GM18873 (cell line): ENCODE data around the gene SLC30A5.
A peak's percentile ranks its signal among the peaks of the same experiment; 100 is the strongest.
"Not testable (repeated sequence)": the region's sequence is repeated elsewhere in the genome, so short reads cannot be mapped to it uniquely, and the experiment has no call there.

Experiments
- ATAC-seq: cut with Tn5 transposase; IDR thresholded peaks from one replicate; pipeline ENCODE4 v1.9.1; 2021; ENCODE audit warnings: mild to moderate bottlenecking, moderate library complexity, moderate number of reproducible peaks; ENCODE audit not compliant: unreplicated experiment, low FRiP score

Gene SLC30A5

DNA sequence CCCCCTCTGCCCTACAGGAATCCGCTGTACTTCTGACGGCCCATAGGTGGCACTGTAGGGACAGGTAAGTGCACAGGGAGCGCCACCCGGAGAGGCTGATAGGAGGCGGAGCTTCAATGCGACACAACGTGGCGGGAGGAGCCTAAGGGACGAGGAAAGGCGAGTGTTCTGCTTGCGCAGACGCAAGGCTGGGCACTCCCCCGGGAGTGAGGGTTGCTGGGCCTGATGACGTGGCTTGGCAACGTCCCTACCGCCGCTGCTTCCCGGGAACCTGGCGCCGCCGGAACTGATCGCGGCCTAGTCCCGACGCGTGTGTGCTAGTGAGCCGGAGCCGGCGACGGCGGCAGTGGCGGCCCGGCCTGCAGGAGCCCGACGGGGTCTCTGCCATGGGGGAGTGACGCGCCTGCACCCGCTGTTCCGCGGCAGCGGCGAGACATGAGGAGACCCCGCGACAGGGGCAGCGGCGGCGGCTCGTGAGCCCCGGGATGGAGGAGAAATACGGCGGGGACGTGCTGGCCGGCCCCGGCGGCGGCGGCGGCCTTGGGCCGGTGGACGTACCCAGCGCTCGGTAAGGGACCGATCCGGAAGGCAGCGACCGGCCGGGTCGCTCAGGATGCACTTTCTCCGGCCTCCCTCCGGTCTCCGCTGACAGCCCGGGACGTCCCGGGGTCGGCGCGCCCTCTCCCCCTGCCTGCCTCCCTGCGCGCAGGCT, at the start of gene SLC30A5:
Gene SLC30A5, plus strand, starts transcription at position 244 of the 712 bp plus-strand sequence. Its CDS starts 242 bp downstream, at position 486.
- ATAC-seq = peak; percentile 99

DNA sequence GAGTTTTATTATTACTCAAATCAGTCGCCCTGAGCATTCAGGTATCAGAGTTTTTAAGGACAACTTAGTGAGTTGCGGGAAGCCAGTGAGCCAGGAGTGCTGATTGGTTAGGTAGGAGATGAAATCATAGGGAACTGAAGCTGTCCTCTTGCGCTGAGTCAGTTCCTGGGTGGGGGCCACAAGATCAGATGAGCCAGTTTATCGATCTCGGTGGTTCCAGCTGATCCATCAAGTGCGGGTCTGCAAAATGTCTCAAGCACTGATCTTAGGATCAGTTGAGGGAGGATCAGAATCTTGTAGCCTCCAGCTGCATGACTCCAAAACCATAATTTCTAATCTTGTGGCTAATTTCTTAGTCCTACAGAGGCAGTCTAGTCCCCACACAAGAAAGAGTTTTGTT, 48.6 kb upstream of the SLC30A5 start:
- ATAC-seq = not testable (repeated sequence)

DNA sequence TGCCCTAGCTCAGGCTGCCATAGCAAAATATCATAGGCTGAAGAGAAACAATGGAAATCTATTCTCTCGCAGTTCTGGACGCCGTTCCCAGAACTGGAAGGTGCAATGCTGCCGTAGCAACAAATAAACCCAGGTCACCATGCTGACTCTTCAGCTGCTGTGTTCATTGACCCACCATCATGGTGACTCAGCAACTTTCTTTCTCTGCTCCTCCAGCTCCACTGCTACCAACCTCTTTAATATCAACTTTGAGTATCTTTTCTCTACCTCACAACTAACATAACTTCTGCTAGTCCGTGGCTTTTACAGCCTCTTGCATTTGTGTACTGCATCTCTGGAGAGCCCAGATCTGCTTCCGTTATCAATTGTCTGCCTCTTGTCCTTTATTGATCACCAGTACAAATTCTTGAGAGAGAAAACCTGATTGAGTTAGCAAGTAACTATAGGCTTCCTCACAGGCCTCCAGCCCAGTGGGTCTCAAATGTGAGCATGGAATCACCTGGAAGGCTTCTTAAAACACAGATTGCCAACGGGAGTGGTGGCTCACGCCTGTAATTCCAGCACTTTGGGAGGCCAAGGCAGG, 47.3 kb upstream of the SLC30A5 start:
- no peak for ATAC-seq

DNA sequence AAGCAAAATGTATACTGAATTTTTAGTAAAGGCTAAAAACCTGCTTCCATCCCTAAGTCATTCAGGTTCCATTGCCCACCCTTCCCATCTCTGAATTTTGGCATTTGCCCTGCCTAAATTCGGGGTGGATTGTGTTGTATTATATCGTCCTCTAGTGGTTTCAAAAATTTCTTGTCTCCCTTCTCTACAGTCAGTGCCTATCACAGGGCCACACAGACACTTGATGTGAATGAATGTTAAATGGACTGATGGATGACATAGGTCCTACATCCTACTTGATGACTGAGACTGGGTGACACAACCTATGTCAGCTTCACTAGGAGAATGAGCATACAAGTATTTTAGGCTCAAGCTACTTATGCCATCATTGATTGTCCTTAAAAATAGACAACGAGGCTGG, 45.6 kb upstream of the SLC30A5 start:
- ATAC-seq = no peak

DNA sequence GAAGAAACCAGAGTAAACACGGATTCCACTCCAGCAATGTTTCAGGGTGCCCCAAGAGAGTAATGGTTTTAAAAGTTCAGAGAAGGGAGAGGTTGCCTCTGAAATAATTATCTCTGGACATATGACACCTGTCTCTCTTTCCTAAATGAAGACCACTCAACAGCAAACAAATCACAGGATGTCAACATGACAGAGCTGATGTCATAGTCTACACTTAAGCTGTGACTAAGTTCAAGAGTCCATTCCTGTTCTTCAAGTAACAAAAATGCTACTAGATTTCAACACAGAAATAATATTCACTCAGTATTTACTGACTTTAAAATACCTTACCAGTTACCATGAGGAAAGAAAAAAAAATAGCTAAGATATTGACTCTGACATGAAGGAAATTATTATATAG, 44.7 kb upstream of the SLC30A5 start:
- no peak for ATAC-seq

DNA sequence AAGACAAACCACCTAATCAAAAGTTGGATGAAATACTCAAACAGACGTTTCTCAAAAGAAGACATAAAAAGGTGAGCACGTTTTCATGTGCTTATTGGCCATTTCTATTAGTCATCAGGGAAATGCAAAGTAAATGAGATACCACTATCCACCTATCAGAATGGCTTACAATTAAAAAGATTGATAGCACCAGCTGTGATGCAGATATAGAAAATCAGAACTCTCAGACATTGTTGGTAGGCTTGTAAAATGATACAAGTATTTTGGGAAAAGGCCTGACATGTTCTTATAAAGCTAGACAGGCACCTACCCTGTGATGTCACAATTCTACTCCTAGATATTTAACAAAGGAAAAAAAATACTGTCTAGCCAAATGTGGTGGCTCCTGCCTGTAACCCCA, 44.0 kb upstream of the SLC30A5 start:
- no peak for ATAC-seq

DNA sequence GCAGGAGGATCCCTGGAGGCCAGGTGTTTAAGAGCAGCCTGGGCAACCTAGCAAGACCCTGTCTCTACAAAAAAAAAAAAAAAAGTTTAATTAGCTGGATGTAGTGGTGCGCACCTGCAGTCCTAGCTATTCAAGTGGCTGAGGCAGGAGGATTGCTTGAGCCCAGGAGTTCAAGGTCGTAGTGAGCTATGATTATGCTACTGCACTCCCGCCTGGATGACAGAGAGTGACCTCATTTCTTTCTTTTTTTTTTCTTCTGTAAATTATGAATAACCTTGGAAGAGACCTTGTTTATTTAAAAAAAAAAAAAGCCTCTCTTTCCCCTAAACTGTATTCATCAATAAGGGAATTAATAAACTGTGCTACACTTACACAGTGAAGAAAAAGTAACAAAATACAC, 43.6 kb upstream of the SLC30A5 start:
- no peak for ATAC-seq

DNA sequence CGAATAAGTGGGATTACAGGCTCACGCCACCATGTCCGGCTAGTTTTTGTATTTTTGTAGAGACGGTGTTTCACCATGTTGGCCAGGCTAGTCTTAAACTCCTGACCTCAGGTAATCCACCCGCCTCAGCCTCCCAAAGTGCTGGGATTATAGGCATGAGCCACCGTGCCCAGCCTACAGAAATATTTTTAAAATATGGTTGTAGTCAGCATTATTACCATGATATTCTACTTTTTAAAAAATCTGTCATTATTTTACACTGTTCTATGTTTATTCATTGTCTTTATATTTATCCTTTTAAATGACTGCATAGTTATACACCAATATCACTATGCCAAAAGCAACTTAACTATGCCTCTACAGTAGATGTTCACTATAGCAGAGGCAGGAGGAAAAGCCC, 41.6 kb upstream of the SLC30A5 start:
- ATAC-seq = no peak

DNA sequence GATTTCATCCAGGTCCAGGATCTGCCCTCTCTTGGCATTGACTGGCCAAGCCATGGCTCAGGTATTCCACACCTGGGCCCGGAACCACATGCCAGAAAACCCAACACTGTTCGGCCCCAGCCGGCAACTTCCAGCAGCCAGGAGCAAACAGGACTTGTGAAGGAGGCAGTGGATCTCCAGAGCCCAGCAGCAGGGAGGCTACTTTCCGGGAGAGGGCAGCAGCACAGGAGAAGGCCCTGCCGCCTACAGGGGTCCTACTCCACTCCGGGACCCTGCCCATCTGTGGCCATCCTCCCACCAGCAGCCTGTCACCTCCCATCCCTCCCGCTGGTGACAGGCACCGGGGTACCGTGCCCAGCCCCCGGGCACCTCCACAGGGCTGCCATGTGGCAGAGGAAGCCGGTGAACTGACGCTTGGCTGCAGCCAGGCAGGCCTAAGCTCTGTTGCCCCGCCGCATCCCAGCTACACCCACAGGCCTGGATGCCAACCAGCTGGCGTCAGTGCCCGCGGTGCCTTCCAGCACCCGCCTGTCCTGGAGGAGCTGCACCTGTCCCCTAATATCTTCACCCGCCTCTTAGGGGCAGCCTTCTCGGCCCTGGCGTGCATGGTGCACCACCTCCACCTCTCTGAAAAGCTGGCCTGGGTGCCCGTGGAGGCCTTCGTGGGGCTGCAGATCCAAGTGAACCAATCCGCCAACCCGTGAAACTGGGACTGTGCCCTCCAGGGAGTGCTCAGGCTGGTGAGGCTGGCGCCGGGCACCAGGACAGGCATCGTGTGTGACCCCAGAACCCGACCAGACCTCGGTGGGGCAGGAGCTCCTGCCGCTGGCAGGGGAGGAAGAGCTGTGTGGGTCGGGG, 18.9 kb upstream of the SLC30A5 start:
- ATAC-seq = no peak

DNA sequence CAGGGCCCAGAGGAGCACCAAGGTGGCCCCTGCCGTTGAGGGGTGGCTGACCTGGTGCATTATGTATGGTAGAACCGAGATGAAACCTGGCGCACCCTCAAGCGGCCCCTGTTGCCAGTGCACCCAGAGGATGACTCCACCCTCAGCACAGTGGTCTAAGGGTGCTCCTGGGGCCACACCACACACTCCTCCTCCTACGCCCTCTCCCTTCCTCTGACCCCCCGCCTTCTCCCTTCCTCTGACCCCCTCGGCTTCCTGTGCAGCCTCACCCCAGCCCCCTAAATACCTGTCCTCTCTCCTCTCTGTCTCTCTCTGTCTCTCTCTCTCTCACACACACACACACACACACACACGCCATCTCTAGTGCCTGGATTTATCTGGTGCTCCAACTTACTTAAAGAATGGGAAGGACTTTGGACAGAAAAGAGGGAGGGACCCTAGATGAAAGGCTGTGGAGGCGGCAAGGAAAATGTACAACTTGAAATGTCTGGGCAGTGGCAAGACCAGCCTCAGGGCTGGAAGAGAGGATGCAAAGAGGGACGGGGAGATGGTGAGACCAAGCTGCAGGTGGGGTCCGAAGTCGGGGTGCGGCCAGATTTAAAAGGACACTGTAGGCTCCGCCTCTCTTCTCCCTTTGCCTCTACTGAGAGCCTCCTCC, 18.2 kb upstream of the SLC30A5 start:
- ATAC-seq = no peak

DNA sequence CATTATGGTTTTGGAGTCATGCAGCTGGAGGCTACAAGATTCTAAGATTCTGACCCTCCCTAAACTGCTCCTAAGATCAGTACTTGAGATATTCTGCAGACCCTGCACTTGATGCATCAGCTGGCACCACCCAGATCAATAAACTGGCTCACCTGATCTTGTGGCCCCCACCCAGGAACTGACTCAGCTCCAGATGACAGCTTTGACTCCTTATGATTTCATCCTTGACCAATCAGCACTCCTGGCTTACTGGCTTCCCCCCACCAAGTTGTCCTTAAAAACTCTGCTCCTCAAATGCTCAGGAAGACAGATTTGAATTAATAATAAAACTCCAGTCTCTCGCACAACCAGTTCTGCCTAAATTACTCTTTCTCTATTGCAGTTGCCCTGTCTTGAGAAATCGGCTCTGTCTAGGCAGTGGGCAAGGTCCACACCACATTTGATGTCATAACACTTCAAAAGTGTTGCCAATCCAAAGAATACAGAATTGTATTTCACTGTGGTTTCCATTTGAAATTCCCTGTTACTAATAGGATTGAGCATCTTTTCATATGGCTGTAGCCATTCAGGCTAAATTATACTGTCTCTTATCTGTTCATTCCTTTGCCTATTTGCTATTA, 14.8 kb upstream of the SLC30A5 start:
- ATAC-seq = no peak

DNA sequence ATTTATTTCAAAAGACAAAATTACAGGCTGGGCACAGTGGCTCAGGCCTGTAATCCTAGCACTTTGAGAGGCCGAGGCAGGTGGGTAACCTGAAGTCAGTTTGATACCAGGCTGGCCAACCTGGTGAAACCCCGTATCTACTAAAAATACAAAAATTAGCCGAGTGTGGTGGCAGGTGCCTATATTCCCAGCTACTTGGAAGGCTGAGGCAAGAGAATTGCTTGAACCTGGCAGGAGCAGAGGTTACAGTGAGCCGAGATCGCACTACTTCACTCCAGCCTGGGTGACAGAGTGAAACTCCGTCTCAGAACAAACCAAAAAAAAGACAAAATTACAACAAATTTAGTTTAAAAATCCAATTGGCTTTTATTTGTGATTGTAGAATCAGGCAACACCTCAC, 14.3 kb upstream of the SLC30A5 start:
- no peak for ATAC-seq

DNA sequence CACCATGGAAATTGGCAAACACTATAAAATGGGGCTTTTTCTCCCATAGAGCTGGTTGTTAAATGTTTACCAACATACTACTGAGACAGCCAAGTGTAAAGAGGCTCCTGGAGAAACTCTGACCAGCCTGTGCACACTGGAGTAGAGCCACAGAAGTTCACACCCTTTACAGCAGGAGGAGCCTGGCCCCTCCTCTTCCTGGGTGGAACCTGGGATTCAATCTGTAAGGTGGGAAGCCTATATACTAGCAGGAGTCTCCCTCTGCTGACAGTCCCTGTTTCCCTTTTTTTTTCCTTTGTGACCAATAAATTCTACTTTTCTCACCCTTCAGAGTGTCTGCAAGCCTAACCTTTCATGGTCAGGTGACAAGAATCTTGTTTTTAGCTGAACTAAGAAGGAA, 10.4 kb upstream of the SLC30A5 start:
- ATAC-seq = no peak

DNA sequence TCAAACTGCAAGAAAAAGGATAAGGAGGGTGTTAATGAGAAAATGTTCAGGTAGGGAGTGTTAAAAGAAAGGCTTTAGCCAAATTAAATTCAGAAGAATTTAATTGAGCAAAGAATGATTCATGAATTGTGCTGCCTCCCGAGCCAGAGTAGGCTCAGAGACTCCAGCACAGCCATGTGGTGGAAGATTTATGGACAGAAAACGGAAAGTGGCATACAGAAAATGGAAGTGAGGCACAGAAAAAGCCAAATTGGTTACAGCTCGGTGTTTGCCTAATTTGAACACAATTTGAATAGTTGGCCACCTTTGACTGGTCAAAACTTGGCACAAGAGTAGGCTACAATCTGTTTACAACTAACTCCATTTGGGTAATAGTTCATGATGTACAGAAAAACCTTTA, 9.6 kb upstream of the SLC30A5 start:
- ATAC-seq = no peak

DNA sequence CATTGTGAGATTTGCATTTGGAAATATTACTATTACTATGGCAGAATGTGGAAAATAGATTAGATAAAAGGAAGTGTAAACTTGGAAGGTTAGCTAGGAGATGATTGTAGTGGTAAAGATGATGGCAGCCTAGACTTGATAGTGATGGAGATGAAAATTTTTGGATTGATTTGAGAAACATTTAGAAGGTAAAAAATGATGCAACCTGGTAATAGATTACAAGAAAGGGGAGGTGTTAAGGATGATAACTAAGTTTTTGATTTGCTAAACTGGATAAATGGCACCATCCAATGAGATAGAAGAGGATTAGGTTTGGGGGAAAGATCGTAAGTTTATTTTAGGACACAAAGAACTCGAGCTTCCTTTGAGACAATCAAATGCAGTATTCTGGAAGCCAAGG, 8.9 kb upstream of the SLC30A5 start:
- ATAC-seq = no peak

DNA sequence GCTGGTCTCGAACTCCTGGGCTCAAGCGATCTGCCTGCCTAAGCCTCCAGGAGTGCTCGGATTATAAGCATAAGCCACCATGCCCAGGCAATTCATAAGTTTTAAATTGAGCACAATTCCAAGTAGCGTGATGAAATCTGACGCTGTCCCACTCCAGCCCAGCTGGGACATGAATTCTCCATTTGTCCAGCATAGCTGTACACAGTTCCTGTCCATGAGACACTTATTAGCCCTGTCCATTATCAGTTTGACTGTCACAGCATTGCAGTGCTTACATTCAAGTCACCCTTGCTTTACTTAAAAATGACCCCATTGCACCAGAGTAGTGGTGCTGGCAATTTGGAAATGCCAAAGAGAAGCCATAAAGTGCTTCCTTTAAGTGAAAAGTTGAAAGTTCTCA, 7.6 kb upstream of the SLC30A5 start:
- no peak for ATAC-seq

DNA sequence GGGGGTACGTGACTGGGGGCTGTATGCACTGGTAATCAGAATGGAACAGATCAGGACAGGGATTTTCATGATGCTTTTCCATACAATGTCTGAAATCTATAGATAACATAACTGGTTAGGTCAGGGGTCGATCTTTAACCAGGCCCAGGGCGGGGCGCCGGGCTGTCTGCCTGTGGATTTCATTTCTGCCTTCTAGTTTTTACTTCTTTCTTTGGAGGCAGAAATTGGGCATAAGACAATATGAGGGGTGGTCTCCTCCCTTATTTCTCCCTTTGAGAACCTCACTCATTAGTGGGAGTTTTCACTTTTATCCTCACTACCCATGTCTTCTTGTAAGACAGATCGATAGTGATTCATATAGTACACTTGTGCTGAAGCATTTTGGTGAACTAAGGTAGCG, 5.8 kb upstream of the SLC30A5 start:
- ATAC-seq = not testable (repeated sequence)

DNA sequence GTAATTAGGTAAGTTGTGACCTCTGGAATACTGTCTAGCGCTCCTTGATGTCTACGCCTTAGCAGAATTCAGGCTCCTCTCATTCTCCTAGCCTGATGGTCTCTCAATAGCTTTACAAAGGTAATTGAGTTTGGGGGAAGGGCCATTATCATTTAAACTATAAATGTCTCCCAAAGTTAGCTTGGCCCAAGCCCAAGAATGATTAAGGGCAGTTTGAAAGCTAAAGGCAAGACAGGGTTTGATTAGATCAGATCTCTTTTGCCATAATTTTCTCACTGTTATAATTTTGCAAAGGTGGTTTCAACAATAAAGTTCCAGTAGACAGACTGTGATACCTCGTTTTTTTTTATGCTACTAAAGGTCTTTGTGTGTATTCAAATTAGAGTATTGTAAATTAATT, 3.7 kb upstream of the SLC30A5 start:
- ATAC-seq = no peak

DNA sequence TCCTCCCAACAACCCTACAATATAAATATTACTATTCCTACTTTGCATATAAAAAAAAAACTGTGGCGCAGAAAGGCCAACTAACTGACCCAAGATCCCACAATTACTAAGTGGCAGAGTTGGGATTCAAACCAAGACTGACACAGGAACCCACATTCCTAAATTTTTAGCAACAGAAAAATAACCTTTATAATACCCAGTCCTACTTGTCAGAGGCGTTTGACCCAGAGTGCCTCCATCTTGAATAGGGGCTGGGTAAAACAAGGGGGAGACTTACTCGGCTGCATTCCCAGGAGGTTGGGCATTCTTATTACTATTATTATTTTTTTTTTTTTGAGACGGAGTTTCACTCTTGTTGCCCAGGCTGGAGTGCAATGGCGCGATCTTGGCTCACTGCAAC, 2.0 kb upstream of the SLC30A5 start:
- ATAC-seq = no peak

DNA sequence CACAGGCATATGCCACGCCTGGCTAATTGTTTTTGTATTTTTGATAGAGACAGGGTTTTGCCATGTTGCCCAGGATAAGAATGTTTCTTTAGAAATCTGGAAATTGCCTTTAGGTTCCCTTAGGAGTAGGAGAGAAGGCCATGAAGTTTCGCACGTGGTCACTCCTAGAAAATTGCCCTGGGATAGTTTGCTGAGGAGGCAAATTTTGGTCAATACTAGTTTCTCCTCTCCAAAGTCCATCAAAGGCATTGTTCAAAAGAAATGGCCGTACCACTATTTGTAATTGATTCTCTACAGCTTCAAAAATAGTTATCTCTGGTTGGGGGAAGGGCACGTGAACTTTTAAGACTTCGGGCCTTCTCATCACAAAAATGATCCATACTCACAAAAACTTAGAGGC, 845 bp upstream of the SLC30A5 start:
- ATAC-seq = no peak

DNA sequence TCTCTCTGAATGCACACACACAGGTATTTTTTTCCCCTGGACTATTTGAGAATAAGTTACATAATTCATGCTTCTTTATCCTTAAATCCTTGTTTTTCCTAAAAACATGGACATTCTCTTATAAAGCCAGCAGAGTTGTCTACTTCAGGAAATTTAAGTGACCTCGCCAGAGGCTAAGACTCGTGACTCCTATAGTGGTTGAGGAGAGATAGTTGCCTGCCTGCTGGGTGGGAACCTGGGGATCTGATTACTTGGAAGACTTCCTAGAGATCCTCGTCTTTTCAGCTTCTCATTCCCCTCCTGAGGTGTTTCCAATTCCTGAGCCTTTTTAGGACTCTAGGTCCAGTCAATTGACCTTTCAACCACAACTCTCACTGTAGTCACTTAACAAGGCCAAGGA, 5.5 kb downstream of the SLC30A5 start:
- ATAC-seq = no peak
